Skeletal muscle tissue (tissue), 1 donor: ENCODE results near the gene TMEM114. TPM values are rescaled to one million over a fixed set of nuclear protein-coding genes. Genes with fewer than 3 reads are reported as not detected.

Experiments
- total RNA-seq: library from RNA; depleted of rRNA; stranded (reverse); fragments of >200 nt; gene quantifications from one replicate; pipeline ENCODE4 v1.2.3, GENCODE V29; 2014

TMEM114 gene
- total RNA-seq, 1 donor from 2014 or later: not detected

Other genes starting within 250 kb of the TMEM114 start
- 12.0 TPM for gene METTL22, start 31.2 kb upstream of the TMEM114 start, total RNA-seq
- 13.6 TPM for gene ABAT, start 84.1 kb upstream of the TMEM114 start, total RNA-seq
- 6.8 TPM for gene TMEM186, start 207.1 kb upstream of the TMEM114 start, total RNA-seq
- gene PMM2, start 207.3 kb upstream of the TMEM114 start, total RNA-seq: 11.5 TPM